GM21367 (cell line): ENCODE results near the gene VSTM2B.

ENCODE experiments used
- ATAC-seq: cut with Tn5 transposase; IDR thresholded peaks from one replicate; pipeline ENCODE4 v1.9.1; 2021; ENCODE audit not compliant: unreplicated experiment

VSTM2B gene

GRCh38 chr19:29587059-29587458 is 61.3 kb downstream of the VSTM2B start:
- ATAC-seq = no peak

GRCh38 chr19:29587518-29587986 is 61.8 kb downstream of the VSTM2B start:
- peak; percentile 87 for ATAC-seq

DNA sequence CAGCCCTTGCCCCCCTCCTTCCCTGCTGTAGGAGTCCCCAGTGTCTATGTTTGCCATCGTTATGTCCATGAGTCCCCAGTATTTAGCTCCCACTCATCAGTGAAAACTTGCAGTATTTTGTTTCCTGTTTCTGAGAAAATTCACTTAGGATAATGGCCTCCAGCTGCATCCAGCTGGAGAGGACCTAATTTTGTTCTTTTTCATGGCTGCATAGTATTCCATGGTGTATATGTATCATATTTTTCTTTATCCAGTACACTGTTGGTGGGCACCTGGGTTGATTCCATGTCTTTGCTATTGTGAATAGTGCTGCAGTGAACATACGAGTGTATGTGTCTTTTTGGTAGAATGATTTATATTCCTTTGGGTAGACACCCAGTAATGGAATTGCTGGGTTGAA is 62.3 kb downstream of the VSTM2B start:
- ATAC-seq = no peak

- no peak for ATAC-seq
These were observed 64.5 kb downstream of the VSTM2B start for GRCh38 chr19:29590278-29590677.

GRCh38 chr19:29591670-29592069 is 65.9 kb downstream of the VSTM2B start:
- ATAC-seq = no peak

- ATAC-seq = no peak
These were observed 68.1 kb downstream of the VSTM2B start for GRCh38 chr19:29593869-29594268.

- no peak for ATAC-seq
These were observed 70.4 kb downstream of the VSTM2B start for GRCh38 chr19:29596080-29596727.

DNA sequence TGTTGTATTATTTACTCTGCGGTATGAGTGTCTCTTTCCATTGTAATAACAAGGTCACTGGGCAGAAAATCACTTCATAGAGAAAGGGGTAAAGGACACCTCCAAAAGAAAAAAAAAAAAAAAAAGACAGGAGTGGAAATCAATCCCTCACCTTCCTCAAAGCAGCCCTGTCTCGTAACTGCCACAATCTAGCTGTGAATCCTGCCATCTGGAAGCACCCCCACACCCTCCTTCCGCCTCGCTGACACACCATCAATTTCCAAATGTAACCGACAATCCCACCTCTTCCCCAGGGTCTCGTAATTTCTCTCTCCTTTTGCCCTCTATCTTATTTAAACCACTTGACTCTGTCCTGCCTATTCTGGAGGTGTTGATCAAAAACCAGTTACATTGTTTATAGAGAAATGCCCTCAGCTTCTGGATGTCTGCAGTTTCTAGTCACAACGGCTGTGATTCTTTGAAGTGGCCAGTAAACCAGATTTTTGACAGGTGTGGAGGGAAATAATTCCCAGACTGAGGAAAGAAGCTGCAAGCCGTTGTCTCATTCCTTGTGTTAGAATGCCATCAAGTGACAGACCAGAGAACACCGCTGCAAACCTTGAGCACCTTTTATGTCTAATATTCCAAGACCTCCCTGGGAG is 71.2 kb downstream of the VSTM2B start:
- ATAC-seq = no peak

- no peak for ATAC-seq
These were observed 72.2 kb downstream of the VSTM2B start for GRCh38 chr19:29598036-29598435.

- ATAC-seq = no peak
These were observed 72.7 kb downstream of the VSTM2B start for GRCh38 chr19:29598496-29598895.

- ATAC-seq = no peak
These were observed 77.5 kb downstream of the VSTM2B start for GRCh38 chr19:29603308-29603707.

- peak; percentile 51 for ATAC-seq
These were observed 80.0 kb downstream of the VSTM2B start, which contains the start of gene POP4 for GRCh38 chr19:29605653-29606419. TSS of gene POP4 (plus strand) at chr19:29606283. CDS start at chr19:29606319, 36 bp downstream.

- ATAC-seq = no peak
These were observed 80.6 kb downstream of the VSTM2B start for GRCh38 chr19:29606420-29606747.

GRCh38 chr19:29609636-29610035 is 83.8 kb downstream of the VSTM2B start:
- ATAC-seq = no peak

DNA sequence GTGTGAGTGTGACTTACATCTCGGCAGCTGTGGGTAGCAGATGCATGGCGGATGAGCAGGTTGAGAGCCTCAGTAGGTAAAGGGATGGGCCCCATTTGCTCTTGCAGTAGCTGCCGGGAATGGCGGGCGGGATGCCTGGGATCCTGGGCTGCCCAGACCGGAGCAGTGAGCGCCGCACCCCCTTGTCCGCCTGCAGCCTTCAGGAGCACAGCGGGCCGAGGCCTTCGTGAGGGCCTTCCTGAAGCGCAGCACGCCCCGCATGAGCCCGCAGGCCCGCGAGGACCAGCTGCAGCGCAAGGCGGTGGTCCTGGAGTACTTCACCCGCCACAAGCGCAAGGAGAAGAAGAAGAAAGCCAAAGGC is 84.4 kb downstream of the VSTM2B start:
- no peak for ATAC-seq

DNA sequence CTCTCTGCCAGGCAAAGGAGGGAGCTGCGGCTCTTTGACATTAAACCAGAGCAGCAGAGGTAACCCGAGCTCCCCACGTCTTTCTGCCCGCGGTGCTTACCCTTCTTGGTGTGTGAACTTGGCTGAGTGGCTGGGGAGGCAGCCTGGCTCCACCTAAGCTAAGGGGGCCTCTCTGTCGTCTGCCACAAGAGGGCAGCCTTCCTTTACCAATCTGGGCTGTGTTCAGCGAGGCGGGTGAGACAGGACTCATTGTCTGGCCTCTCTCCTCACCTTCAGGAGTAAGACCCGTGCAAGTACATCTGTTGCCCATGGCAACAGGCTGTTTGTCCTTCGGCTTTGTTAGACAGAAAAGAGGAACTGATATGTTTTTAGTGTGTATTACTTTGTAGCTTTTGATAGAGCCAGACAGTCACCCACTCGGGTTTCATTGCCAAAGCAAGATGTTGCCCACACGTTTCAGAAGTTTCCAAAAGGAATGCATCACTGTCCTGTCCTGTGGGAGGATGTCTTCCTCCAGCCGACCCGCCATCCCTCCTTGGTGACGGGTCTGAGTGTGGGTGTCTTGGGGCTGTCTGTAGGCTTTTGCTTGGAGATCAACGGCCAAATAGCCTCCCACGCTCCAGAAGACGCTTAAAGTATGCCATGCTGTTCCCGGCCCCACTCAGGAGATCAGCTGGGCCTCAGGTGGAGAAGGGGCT is 84.9 kb downstream of the VSTM2B start:
- peak; percentile 62 for ATAC-seq

DNA sequence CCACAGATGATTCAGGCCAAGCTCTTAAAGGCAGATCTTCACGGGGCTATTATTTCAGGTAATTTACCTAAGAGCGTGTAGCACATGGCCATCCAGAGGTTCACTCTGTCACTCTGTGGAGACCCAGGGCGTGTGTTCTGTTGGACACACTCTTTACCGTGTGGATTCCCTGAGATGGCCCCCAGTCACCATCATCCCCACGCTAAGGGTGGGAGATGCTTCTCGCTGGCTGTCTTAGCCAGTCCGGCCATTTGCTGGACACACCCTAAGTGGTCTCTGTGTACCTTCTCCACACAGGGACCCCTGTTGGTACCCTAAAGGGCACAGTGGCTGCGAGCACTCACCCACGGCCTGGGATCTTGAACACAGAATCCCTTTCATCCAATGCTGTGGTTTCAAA is 86.3 kb downstream of the VSTM2B start:
- ATAC-seq = no peak

GRCh38 chr19:29612801-29613595 is 87.2 kb downstream of the VSTM2B start:
- no peak for ATAC-seq

GRCh38 chr19:29614046-29614445 is 88.3 kb downstream of the VSTM2B start:
- no peak for ATAC-seq
